HG02571 (cell line): ENCODE measurements around the gene FAHD2B.
"Not testable (repeated sequence)": the region's sequence is repeated elsewhere in the genome, so short reads cannot be mapped to it uniquely, and the experiment has no call there.

Source experiments
- ATAC-seq: cut with Tn5 transposase; IDR thresholded peaks from one replicate; pipeline ENCODE4 v1.9.1; 2021; ENCODE audit warnings: mild to moderate bottlenecking, moderate library complexity; ENCODE audit not compliant: unreplicated experiment

Gene FAHD2B

GRCh38 chr2:97068074-97068473 lies 26.6 kb downstream of the FAHD2B start:
- no peak for ATAC-seq

GRCh38 chr2:97067279-97068004 lies 27.2 kb downstream of the FAHD2B start:
- ATAC-seq: no peak

- not testable (repeated sequence) for ATAC-seq
These were observed 28.7 kb downstream of the FAHD2B start for GRCh38 chr2:97066030-97066429.

- not testable (repeated sequence) for ATAC-seq
These were observed 32.7 kb downstream of the FAHD2B start for GRCh38 chr2:97062020-97062419.

GRCh38 chr2:97059782-97060181 lies 34.9 kb downstream of the FAHD2B start:
- not testable (repeated sequence) for ATAC-seq

- not testable (repeated sequence) for ATAC-seq
These were observed 38.5 kb downstream of the FAHD2B start for GRCh38 chr2:97056150-97056549.

- not testable (repeated sequence) for ATAC-seq
These were observed 44.6 kb downstream of the FAHD2B start for GRCh38 chr2:97050032-97050431.

- ATAC-seq: not testable (repeated sequence)
These were observed 46.2 kb downstream of the FAHD2B start for GRCh38 chr2:97048448-97048847.

GRCh38 chr2:97046676-97047075 lies 48.0 kb downstream of the FAHD2B start:
- ATAC-seq: not testable (repeated sequence)

GRCh38 chr2:97045895-97046499 lies 48.7 kb downstream of the FAHD2B start:
- ATAC-seq: not testable (repeated sequence)
